ENCODE data around the gene ACVR1C. TPM values are rescaled to one million over a fixed set of nuclear protein-coding genes. Genes with fewer than 3 reads are reported as not detected.

ACVR1C gene
- total and polyA plus RNA-seq, 4 donors = 0.03 to 1.1 (median 0.33) TPM; not detected in 1

DNA sequence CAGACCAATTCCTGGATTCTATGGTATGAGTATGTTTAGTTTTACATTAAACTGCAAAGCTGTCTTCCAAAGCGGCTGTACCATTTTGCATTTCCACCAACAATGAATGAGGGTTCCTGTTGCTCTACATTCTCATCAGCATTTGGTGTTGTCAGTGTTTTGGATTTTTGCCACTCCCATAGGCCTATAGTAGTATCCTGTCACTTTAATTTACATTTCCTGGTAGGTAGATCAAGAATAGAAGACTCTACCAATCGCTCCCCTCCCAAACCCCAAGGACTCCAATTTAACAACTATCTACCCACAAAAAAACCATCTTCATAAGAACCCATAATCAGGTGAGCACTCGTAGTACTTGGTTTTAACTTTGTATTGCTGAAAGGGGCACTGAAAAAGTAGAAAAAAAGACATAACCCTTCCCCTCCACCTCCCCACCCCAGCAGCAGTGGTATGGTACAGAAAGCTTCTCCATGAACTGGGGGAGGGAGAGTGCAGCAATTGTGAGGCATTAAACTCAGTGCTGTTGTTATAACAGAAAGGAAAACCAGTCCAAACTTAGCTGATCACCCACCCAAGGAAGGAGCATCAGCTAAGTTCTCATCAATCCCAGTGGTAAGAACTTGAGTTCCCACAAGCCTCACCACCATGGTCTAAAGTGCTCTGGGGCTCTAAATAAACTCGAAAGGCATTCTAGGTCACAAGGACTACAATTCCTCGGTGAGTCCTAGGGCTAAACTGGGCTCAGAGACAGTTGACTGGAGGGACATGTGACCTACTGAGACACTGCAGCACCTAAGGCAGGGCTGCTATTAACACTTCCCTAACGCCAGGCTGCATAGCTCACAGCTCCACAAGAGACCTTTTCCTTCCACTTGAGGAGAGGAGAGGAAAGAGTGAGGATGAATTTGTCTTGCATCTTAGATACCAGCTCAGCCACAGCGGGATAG lies 149.3 kb downstream of the ACVR1C start:
- no peak overlapping the region for H3K27ac ChIP-seq (ENCODE audit: low read depth in 1 of 2, low read length in 2 of 2)
- intact Hi-C loops (cut with DNase I) = no loop called here

GRCh38 chr2:157477919-157478318 lies 150.7 kb downstream of the ACVR1C start:
- no peaks in the 10 kb centered on the region for H3K36me3 ChIP-seq (ENCODE audit: control insufficient read depth in 1 of 2, insufficient read depth in 2 of 2, low read length in 1 of 2)
- H3K4me3 ChIP-seq (ENCODE audit: low read length in 2 of 2) = no peak overlapping the region
- no peaks in the 10 kb centered on the region for H3K4me1 ChIP-seq (ENCODE audit: control insufficient read depth in 1 of 2, insufficient read depth in 2 of 2, low read length in 2 of 2)

More for the DNA sequence above, 149.3 kb downstream of the ACVR1C start:
- DNase-seq (no peak), ATAC-seq (ENCODE audit: low FRiP score) (no peak)
- H3K27me3 ChIP-seq (ENCODE audit: control insufficient read depth in 1 of 2, insufficient read depth in 2 of 2, low read length in 1 of 2) = no peaks in the 10 kb centered on the region
- H3K36me3 ChIP-seq (ENCODE audit: control insufficient read depth in 1 of 2, insufficient read depth in 2 of 2, low read length in 1 of 2) = no peaks in the 10 kb centered on the region
- no peaks in the 10 kb centered on the region for H3K4me1 ChIP-seq (ENCODE audit: control insufficient read depth in 1 of 2, insufficient read depth in 2 of 2, low read length in 2 of 2)
- 91 to 92% methylated on average over 7 of the region's 7 CpGs for WGBS, 2 donors
- no peaks in the 10 kb centered on the region for H3K9me3 ChIP-seq (ENCODE audit: control insufficient read depth, low read length)
- no peak overlapping the region for H3K4me3 ChIP-seq (ENCODE audit: low read length in 2 of 2)

GRCh38 chr2:157476953-157477709 lies 151.5 kb downstream of the ACVR1C start:
- ATAC-seq (ENCODE audit: low FRiP score) = no peak
- DNase-seq = no peak
- Histone ChIP-seq H3K36me3 (ENCODE audit: control insufficient read depth in 1 of 2, insufficient read depth in 2 of 2, low read length in 1 of 2) (no peaks in the 10 kb centered on the region), H3K4me3 (ENCODE audit: low read length in 2 of 2) (no peak overlapping the region), H3K27ac (ENCODE audit: low read depth in 1 of 2, low read length in 2 of 2) (no peak overlapping the region), H3K4me1 (ENCODE audit: control insufficient read depth in 1 of 2, insufficient read depth in 2 of 2, low read length in 2 of 2) (no peaks in the 10 kb centered on the region), H3K9me3 (ENCODE audit: control insufficient read depth, low read length) (no peaks in the 10 kb centered on the region), H3K27me3 (ENCODE audit: control insufficient read depth in 1 of 2, insufficient read depth in 2 of 2, low read length in 1 of 2) (no peaks in the 10 kb centered on the region)
- intact Hi-C loops (cut with DNase I) = no loop called here

More at GRCh38 chr2:157477919-157478318, 150.7 kb downstream of the ACVR1C start:
- Histone ChIP-seq H3K27me3 (ENCODE audit: control insufficient read depth in 1 of 2, insufficient read depth in 2 of 2, low read length in 1 of 2) (no peaks in the 10 kb centered on the region), H3K27ac (ENCODE audit: low read depth in 1 of 2, low read length in 2 of 2) (no peak overlapping the region), H3K9me3 (ENCODE audit: control insufficient read depth, low read length) (no peaks in the 10 kb centered on the region)
- no peak for ATAC-seq (ENCODE audit: low FRiP score)
- DNase-seq = no peak
- intact Hi-C loops (cut with DNase I) = no loop called here

Other genes with a start within 250 kb of the ACVR1C start
- 10 to 100 TPM in 1 of 2 donors, 1 to 10 TPM in 1; 10.0 to 21.1 TPM for gene CYTIP, start 184.8 kb downstream of the ACVR1C start, total RNA-seq
- 1 to 10 TPM in 1 of 2 donors, under 1 TPM in 1; 1.00 to 5.0 TPM for gene CYTIP, start 184.8 kb downstream of the ACVR1C start, polyA plus RNA-seq
- gene ACVR1, start 247.5 kb upstream of the ACVR1C start, total RNA-seq = 10 to 100 TPM; 47.8 to 53.4 TPM
- gene ACVR1, start 247.5 kb upstream of the ACVR1C start, polyA plus RNA-seq = 10 to 100 TPM in 1 of 2 donors, 1 to 10 TPM in 1; 9.5 to 19.9 TPM